GM23338 (cell line): ENCODE measurements around the gene PXDN. TPM values are rescaled to one million over a fixed set of nuclear protein-coding genes. Genes with fewer than 3 reads are reported as not detected.

Experiments used
- CREB1 ChIP-seq: fragments of 250-450 bp; sonication (Bioruptor Pico); IDR thresholded peaks from 2 replicates; pipeline ENCODE4 v1.5.0; 2020; ENCODE audit warnings: low read depth, mild to moderate bottlenecking, moderate library complexity
- EZH2 ChIP-seq: fragments of 200-600 bp; sonication (generic); IDR thresholded peaks from one replicate; pipeline ENCODE4 v1.8.0; 2017; ENCODE audit warnings: antibody characterized with exemption, mild to moderate bottlenecking, low read depth; ENCODE audit not compliant: unreplicated experiment
- EZH2phosphoT487 ChIP-seq: fragments of 200-600 bp; sonication (generic); IDR thresholded peaks from one replicate; pipeline ENCODE4 v1.8.1; 2018; ENCODE audit warnings: antibody characterized with exemption; ENCODE audit not compliant: unreplicated experiment
- NANOG ChIP-seq: IDR thresholded peaks from 2 replicates; pipeline ENCODE4 v1.6.1; 2016; ENCODE audit warnings: antibody characterized with exemption, borderline replicate concordance
- POLR2AphosphoS5 ChIP-seq: IDR thresholded peaks from 2 replicates; pipeline ENCODE4 v1.6.1; 2016; ENCODE audit warnings: antibody characterized with exemption, low read depth
- REST ChIP-seq: IDR thresholded peaks from one replicate; pipeline ENCODE4 v1.6.1; 2018; ENCODE audit warnings: antibody characterized with exemption; ENCODE audit not compliant: unreplicated experiment
- STAT1 ChIP-seq: IDR thresholded peaks from one replicate; pipeline ENCODE4 v1.6.1; 2016; ENCODE audit warnings: antibody characterized with exemption; ENCODE audit not compliant: unreplicated experiment
- ZNF114 ChIP-seq: fragments of 250-450 bp; sonication (Bioruptor Pico); IDR thresholded peaks from 2 replicates; pipeline ENCODE4 v1.5.0; 2020; ENCODE audit warnings: mild to moderate bottlenecking, moderate library complexity
- ZNF331 ChIP-seq: fragments of 250-450 bp; sonication (Bioruptor Pico); IDR thresholded peaks from 2 replicates; pipeline ENCODE4 v1.5.0; 2020; ENCODE audit warnings: low read depth, mild to moderate bottlenecking, moderate library complexity
- polyA plus RNA-seq: library from polyadenylated mRNA; unstranded; fragments of >200 nt; fragmentation: Nextera tagmentation; extraction: Ambion mirVana; gene quantifications from 2 replicates; pipeline ENCODE4 v1.2.1, GENCODE V29; 2016
- total RNA-seq: library from RNA; depleted of rRNA; stranded (reverse); fragments of >200 nt; shearing (Covaris generic); gene quantifications from 2 replicates; pipeline ENCODE4 v1.2.3, GENCODE V29; 2014
- TF ChIP-seq, protein P1 (sequence below): fragments of 250-450 bp; sonication (Bioruptor Pico); IDR thresholded peaks from 2 replicates; pipeline ENCODE4 v1.5.0; 2020; ENCODE audit warnings: mild to moderate bottlenecking, moderate library complexity

Gene PXDN
- total and polyA plus RNA-seq, 2 experiments from 2014 or later, result 42.2 to 225 TPM

- TF ChIP-seq, protein P1, sequence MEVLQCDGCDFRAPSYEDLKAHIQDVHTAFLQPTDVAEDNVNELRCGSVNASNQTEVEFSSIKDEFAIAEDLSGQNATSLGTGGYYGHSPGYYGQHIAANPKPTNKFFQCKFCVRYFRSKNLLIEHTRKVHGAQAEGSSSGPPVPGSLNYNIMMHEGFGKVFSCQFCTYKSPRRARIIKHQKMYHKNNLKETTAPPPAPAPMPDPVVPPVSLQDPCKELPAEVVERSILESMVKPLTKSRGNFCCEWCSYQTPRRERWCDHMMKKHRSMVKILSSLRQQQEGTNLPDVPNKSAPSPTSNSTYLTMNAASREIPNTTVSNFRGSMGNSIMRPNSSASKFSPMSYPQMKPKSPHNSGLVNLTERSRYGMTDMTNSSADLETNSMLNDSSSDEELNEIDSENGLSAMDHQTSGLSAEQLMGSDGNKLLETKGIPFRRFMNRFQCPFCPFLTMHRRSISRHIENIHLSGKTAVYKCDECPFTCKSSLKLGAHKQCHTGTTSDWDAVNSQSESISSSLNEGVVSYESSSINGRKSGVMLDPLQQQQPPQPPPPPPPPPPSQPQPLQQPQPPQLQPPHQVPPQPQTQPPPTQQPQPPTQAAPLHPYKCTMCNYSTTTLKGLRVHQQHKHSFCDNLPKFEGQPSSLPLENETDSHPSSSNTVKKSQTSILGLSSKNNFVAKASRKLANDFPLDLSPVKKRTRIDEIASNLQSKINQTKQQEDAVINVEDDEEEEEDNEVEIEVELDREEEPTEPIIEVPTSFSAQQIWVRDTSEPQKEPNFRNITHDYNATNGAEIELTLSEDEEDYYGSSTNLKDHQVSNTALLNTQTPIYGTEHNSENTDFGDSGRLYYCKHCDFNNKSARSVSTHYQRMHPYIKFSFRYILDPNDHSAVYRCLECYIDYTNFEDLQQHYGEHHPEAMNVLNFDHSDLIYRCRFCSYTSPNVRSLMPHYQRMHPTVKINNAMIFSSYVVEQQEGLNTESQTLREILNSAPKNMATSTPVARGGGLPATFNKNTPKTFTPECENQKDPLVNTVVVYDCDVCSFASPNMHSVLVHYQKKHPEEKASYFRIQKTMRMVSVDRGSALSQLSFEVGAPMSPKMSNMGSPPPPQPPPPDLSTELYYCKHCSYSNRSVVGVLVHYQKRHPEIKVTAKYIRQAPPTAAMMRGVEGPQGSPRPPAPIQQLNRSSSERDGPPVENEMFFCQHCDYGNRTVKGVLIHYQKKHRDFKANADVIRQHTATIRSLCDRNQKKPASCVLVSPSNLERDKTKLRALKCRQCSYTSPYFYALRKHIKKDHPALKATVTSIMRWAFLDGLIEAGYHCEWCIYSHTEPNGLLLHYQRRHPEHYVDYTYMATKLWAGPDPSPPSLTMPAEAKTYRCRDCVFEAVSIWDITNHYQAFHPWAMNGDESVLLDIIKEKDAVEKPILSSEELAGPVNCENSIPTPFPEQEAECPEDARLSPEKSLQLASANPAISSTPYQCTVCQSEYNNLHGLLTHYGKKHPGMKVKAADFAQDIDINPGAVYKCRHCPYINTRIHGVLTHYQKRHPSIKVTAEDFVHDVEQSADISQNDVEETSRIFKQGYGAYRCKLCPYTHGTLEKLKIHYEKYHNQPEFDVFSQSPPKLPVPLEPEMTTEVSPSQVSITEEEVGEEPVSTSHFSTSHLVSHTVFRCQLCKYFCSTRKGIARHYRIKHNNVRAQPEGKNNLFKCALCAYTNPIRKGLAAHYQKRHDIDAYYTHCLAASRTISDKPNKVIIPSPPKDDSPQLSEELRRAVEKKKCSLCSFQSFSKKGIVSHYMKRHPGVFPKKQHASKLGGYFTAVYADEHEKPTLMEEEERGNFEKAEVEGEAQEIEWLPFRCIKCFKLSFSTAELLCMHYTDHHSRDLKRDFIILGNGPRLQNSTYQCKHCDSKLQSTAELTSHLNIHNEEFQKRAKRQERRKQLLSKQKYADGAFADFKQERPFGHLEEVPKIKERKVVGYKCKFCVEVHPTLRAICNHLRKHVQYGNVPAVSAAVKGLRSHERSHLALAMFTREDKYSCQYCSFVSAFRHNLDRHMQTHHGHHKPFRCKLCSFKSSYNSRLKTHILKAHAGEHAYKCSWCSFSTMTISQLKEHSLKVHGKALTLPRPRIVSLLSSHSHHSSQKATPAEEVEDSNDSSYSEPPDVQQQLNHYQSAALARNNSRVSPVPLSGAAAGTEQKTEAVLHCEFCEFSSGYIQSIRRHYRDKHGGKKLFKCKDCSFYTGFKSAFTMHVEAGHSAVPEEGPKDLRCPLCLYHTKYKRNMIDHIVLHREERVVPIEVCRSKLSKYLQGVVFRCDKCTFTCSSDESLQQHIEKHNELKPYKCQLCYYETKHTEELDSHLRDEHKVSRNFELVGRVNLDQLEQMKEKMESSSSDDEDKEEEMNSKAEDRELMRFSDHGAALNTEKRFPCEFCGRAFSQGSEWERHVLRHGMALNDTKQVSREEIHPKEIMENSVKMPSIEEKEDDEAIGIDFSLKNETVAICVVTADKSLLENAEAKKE (CRISPR knock-in tag), result no peak
- TF ChIP-seq STAT1 (no peak), NANOG (no peak), REST (no peak), EZH2phosphoT487 (no peak), ZNF331 (no peak), POLR2AphosphoS5 (no peak), CREB1 (CRISPR knock-in tag) (no peak), EZH2 (no peak), ZNF114 (CRISPR knock-in tag) (no peak)
Observed at GRCh38 chr2:1696472-1696871, 47.8 kb downstream of the PXDN start (continued).
